Measurements from ENCODE around the gene CAVIN2.
"Not testable (repeated sequence)": the region's sequence is repeated elsewhere in the genome, so short reads cannot be mapped to it uniquely, and the experiment has no call there.

Gene CAVIN2

DNA sequence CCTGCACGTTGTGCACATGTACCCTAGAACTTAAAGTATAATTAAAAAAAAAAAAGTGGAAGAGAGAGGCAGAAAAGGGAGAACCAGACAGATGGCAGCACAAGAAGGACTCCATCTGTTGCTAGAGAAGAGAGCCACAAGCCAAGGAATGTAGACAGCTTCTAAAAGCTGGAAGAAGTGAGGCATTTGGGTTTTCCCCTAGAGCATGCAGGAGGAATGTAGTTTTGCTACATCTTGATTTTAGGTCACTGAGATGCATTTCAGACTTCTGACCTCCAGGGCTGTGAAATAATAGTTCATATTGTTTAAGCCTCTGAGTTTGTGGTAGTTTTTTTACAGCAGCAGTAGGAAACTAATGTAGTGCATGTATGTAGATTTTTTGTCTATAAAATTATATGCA, 46.0 kb downstream of the CAVIN2 start:
- DNase-seq (ENCODE audit: low spot score), result no peak

DNA sequence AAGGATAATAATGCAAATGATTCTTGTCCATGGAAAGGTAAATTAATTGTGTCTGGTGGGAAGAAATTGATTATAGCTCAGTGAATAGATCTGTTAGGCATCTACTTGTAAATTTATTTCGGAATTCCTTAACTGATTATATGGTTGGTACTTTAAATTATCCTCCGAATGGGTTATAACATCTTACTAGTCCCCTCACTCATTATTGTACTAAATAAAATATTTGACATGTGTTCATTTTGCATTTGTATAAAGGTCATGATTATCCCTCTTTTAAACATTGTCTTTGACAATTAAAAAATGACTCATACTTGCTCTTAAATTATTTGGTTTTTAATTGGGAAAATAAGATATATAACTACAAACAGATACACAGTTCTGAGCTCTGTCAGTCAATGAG, 47.4 kb downstream of the CAVIN2 start:
- DNase-seq (ENCODE audit: low spot score), result no peak

DNA sequence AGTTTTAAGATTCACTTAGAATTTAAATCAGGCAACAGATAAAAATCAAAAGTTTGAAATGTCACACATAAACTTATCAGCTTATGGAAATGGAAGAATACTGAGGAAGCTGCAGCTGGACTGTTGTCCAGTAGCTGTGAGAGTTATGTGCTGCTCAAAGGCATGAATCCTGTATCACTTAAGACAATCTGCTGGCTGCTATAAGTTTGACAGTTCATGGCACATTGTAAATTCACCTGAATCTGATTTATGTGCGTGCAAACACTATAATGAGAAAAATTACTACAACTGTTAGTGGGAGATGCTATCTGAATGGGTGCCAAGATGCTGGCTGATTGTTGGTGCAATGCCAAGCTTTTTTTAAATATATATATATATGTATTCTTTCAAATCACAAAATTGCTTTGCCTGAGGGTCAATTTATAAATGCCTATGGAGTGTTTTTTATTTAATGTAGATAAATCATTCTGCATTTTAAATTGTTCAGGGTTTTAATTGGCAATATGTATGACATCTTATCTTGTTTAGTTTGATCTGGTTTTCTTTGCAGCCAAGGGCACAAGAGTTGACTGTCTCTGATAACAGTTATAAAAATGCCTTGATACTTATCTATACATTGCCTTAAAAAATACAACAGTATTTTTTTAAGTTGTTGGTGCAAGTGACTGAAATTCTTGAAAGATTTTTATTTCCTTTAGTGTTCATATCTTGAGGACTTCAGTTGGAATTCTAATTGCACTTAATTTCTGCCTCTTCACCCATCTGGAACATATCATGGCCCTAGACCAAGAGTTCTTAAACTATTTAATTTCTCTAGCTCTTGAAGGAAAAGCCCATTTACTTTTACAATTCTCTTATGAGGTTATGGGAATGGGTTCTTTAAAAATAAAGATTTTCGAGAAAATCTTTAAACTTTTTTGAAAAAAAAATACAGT, 48.7 kb downstream of the CAVIN2 start:
- DNase-seq (ENCODE audit: low spot score), result no peak

DNA sequence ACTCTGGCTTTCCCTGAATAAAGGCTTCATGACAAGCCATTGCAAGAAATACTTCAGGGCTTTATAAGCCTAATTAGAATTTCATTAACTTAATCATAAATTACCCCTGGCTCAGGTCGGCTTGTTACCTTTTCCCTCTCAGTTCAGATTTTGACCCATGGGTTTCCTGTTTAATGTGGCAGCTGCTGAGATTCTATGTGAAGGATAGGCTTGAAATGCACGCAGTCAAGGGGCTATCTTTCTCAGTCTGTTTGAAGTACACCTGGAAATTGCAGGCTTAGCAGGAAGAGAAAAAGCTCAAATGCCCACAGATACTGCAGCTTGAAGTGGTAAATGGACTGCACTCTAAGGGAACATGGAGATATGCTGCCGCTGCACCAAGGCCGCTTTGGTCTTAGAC, 49.4 kb downstream of the CAVIN2 start:
- no peak for DNase-seq (ENCODE audit: low spot score)

DNA sequence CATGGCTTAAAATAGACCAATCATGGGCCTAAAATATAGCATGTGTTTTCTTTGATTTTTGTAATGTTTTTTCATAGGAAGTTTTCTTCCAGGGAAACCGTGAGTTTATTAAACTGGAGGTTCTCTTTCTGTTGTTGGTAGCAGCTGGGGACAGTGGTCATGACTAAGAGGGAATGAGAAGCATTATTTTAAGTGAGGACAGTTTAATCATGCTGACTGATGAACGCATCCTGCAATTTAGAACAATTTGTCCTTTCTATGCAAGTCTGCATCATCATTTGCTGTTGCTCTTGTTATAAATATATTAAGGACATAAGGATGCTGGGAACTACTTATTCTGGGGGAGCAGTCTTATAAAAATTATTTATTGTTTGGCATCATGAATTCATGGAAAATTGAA, 51.2 kb downstream of the CAVIN2 start:
- DNase-seq (ENCODE audit: low spot score), result no peak

DNA sequence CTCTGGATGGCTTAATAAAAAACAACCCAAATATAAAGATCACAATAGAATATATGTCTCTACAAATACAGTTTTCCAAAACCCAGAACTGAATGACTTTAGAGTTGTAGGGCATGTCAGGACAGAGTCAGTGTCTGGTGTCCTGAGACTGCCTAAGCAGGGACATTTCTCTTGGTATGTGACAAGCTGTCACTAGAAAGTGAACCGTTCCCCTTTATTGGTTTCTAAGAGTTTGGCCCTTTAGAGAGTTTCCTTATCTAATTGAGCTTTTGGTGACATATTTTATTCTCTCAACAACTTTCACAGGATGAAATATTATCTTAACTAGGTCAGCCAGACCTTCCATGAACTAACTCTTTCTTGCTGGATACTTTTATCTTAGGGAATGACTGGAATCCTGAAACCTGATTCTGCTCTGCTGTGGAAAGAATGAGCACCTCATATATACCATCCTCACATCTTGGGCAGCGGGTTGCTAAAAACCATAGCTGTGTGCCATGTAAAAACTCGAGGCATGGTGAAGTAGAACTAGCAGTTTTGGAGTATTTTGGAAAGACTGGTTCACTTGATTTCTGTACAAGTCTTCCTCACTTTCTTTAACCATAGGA, 54.8 kb downstream of the CAVIN2 start:
- no peak for DNase-seq (ENCODE audit: low spot score)

GRCh38 chr2:191790737-191791136, 56.2 kb downstream of the CAVIN2 start:
- DNase-seq (ENCODE audit: low spot score), result no peak

DNA sequence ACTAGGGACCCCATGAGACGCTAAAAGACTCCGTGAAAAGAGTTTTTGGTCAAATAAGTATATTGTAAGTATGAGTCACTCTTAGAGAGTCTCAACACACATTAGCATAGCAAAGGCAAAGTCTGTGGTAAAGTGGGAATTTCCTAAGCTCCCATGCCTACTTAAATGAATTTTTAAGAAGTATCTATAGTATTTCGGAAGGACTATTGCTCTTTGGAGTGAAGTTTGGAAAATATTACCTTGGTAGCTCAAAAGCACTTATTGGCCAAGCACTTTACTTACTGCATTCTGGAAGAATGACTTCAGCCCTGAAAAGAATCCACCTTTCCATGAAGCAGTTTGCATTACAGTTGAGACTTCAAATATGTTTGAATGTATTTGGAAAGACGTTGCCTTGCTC, 57.1 kb downstream of the CAVIN2 start:
- DNase-seq (ENCODE audit: low spot score), result no peak

GRCh38 chr2:191786694-191787093, 60.2 kb downstream of the CAVIN2 start:
- DNase-seq (ENCODE audit: low spot score), result no peak

GRCh38 chr2:191785651-191786050, 61.2 kb downstream of the CAVIN2 start:
- not testable (repeated sequence) for DNase-seq (ENCODE audit: low spot score)

Measured in putamen (tissue), 1 donor.